OCI-LY7 (cell line): ENCODE data around the gene NRP1. TPM values are rescaled to one million over a fixed set of nuclear protein-coding genes. Genes with fewer than 3 reads are reported as not detected.

Source experiments
- BruUV-seq: library from RNA; stranded (reverse); fragments of 400-500 nt; replicated peaks from 2 replicates; lab custom pipeline; 2021; lab: Mats Ljungman, UMichigan
- CTCF ChIA-PET: fragments of 300-600 bp; sonication (Branson Sonifier 250); formaldehyde crosslinking; loops from one replicate; lab custom pipeline; 2022; ENCODE audit warnings: antibody characterized with exemption; ENCODE audit not compliant: unreplicated experiment; lab: Charles Lee
- POLR2A ChIA-PET: fragments of 300-600 bp; sonication (Branson Sonifier 250); formaldehyde crosslinking; loops from one replicate; lab custom pipeline; 2022; ENCODE audit warnings: antibody characterized with exemption; lab: Charles Lee
- DNase-seq: peaks from one replicate; pipeline ENCODE4 v3.0.0-alpha.2; 2015; ENCODE audit warnings: low spot score
- H2AFZ ChIP-seq: fragments of 200-600 bp; sonication (generic), shearing (Covaris generic); 2 replicates; pipeline ENCODE4 v1.6.1; 2014; ENCODE audit warnings: mild to moderate bottlenecking, antibody characterized with exemption, low read length, moderate library complexity
- H3K27ac ChIP-seq: fragments of 200-600 bp; sonication (generic); 2 replicates; pipeline ENCODE4 v1.5.1; 2014; ENCODE audit warnings: mixed run types, low read depth, mild to moderate bottlenecking, moderate library complexity, low read length, inconsistent platforms; ENCODE audit not compliant: poor library complexity, severe bottlenecking
- H3K36me3 ChIP-seq: fragments of 200-600 bp; sonication (generic); 2 replicates; pipeline ENCODE4 v1.6.1; 2014; ENCODE audit warnings: mild to moderate bottlenecking, antibody characterized with exemption, low read length, moderate library complexity, mixed read lengths; ENCODE audit not compliant: insufficient read depth
- H3K4me1 ChIP-seq: fragments of 200-600 bp; sonication (generic); 2 replicates; pipeline ENCODE4 v1.5.1; 2014; ENCODE audit warnings: mild to moderate bottlenecking, low read length; ENCODE audit not compliant: insufficient read depth, poor library complexity, severe bottlenecking
- H3K4me2 ChIP-seq: fragments of 200-600 bp; sonication (generic); 2 replicates; pipeline ENCODE4 v1.6.1; 2014; ENCODE audit warnings: mild to moderate bottlenecking, low read length
- H3K4me3 ChIP-seq: fragments of 200-600 bp; sonication (generic); 2 replicates; pipeline ENCODE4 v1.5.1; 2014; ENCODE audit warnings: mild to moderate bottlenecking, low read depth, low read length; ENCODE audit not compliant: poor library complexity, severe bottlenecking
- H3K79me2 ChIP-seq: fragments of 200-600 bp; sonication (generic); 2 replicates; pipeline ENCODE4 v1.6.1; 2016; ENCODE audit warnings: low read depth, mild to moderate bottlenecking, low read length, moderate library complexity, mixed read lengths; ENCODE audit not compliant: insufficient read depth
- H3K9me2 ChIP-seq: fragments of 200-600 bp; sonication (generic); 2 replicates; pipeline ENCODE4 v1.6.1; 2016; ENCODE audit warnings: mild to moderate bottlenecking, low read length, mixed read lengths; ENCODE audit not compliant: insufficient read depth
- H3K9me3 ChIP-seq: fragments of 200-600 bp; sonication (generic); 2 replicates; pipeline ENCODE4 v1.6.1; 2014; ENCODE audit warnings: mild to moderate bottlenecking, mixed run types, low read length, mixed read lengths
- H4K20me1 ChIP-seq: fragments of 200-600 bp; sonication (generic); 2 replicates; pipeline ENCODE4 v1.6.1; 2014; ENCODE audit warnings: mild to moderate bottlenecking, antibody characterized with exemption, low read length, moderate library complexity, mixed read lengths; ENCODE audit not compliant: insufficient read depth
- EZH2phosphoT487 ChIP-seq: fragments of 200-600 bp; sonication (generic); IDR thresholded peaks from 2 replicates; pipeline ENCODE4 v1.6.1; 2018; ENCODE audit warnings: low read depth, borderline replicate concordance, mild to moderate bottlenecking, mixed run types, antibody characterized with exemption, low read length, moderate library complexity, mixed read lengths
- intact Hi-C: fragments of 100-400 bp; cut with micrococcal nuclease; formaldehyde crosslinking; loops from one replicate; pipeline ENCODE4 v1.10.0; 2022; ENCODE audit not compliant: unreplicated experiment
- total RNA-seq, 2 experiments: library from RNA; depleted of rRNA in 1 of 2; stranded (reverse); fragments of >200 nt in 1 of 2; shearing (Covaris generic) in 1 of 2; gene quantifications; 2 replicates each; pipeline ENCODE4 v1.2.3, GENCODE V29; 2014 to 2022
- TF ChIP-seq, protein P1 (sequence below): fragments of 200-600 bp; sonication (generic); conservative IDR thresholded peaks from 2 replicates; pipeline ENCODE4 v1.5.1; 2014; ENCODE audit warnings: mild to moderate bottlenecking, antibody characterized with exemption, low read length, moderate library complexity, mixed read lengths

The NRP1 gene
- total RNA-seq, 2 experiments from 2014 or later = not detected

DNA sequence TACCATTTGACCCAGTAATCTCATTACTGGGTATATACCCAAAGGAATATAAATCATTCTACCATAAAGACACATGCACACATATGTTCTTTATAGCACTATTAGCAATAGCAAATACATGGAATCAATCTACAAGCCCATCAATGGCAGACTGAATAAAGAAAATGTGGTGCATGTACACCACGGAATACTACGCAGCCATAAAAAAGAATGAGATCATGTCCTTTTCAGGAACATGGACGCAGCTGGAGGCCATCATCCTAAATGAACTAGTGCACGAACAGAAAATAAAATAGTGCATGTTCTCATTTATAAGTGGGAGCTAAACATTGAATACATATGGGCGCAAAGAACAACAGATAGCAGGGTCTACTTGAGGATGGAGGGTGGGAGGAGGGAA, 26.6 kb downstream of the NRP1 start:
- BruUV-seq = no TSS peak
- no peak overlapping the region for H2AFZ ChIP-seq
- H3K9me3 ChIP-seq = no peaks in the 10 kb centered on the region
- no peak overlapping the region for H3K4me3 ChIP-seq
- H4K20me1 ChIP-seq = no peaks in the 10 kb centered on the region
- POLR2A ChIA-PET = no interaction called here
- intact Hi-C loops = no loop called here
- TF ChIP-seq, protein P1, sequence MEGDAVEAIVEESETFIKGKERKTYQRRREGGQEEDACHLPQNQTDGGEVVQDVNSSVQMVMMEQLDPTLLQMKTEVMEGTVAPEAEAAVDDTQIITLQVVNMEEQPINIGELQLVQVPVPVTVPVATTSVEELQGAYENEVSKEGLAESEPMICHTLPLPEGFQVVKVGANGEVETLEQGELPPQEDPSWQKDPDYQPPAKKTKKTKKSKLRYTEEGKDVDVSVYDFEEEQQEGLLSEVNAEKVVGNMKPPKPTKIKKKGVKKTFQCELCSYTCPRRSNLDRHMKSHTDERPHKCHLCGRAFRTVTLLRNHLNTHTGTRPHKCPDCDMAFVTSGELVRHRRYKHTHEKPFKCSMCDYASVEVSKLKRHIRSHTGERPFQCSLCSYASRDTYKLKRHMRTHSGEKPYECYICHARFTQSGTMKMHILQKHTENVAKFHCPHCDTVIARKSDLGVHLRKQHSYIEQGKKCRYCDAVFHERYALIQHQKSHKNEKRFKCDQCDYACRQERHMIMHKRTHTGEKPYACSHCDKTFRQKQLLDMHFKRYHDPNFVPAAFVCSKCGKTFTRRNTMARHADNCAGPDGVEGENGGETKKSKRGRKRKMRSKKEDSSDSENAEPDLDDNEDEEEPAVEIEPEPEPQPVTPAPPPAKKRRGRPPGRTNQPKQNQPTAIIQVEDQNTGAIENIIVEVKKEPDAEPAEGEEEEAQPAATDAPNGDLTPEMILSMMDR = no peak
- no peak for TF ChIP-seq EZH2phosphoT487
- H3K27ac ChIP-seq = no peak overlapping the region
- H3K79me2 ChIP-seq = no peaks in the 10 kb centered on the region
- H3K36me3 ChIP-seq = no peaks in the 10 kb centered on the region
- no peak for DNase-seq
- no peaks in the 10 kb centered on the region for H3K9me2 ChIP-seq
- H3K4me1 ChIP-seq = no peaks in the 10 kb centered on the region
- CTCF ChIA-PET = no interaction called here
- H3K4me2 ChIP-seq = no peak overlapping the region

DNA sequence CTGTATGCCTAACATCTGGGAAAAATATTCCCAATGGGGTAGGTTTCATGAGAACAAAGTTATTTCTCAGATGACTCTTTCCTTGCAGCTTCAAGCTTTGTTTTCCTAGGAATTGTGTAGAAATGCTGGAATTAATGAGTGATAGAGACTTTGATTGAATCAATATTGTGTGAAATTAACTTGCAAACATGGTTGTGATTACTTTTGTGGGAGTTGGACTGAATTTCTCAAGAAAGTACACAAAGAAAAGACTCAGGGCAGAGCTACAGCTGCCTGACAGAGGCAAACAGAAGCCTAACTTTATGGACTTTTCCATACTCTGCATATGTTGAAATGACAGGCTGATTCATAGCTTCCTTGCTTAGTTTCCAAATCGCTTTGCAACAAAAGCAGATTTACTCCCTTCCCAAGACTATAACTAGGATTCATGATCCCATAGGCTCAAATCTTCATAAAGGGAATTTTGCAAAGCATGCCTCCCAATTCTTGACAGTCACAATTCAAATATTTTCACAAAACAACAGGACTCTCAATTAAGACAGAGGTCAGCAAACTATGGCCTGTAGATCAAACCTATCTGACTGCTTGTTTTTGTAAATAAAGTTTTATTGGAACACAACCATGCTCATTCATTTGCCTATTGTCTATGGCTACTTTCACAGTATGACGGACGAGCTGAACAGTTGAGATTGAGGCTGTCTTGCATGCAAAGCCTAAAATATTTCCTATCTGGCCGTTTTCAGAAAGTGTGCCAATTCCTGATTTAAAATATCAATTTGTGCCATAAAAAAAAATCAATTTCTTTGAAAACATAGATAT, 27.6 kb downstream of the NRP1 start:
- intact Hi-C loops = no loop called here
- no peaks in the 10 kb centered on the region for H3K36me3 ChIP-seq
- ChIA-PET CTCF (no interaction called here), POLR2A (interaction anchor here (1.3 kb wide), 1 partner anchor 17 kb away, joined by 3 read pairs; no protein-coding TSS in a partner anchor)
- H3K27ac ChIP-seq = no peak overlapping the region
- no peaks in the 10 kb centered on the region for H3K9me3 ChIP-seq
- no peak overlapping the region for H3K4me2 ChIP-seq
- no peak for DNase-seq
- H2AFZ ChIP-seq = no peak overlapping the region
- TF ChIP-seq EZH2phosphoT487 = no peak
- H4K20me1 ChIP-seq = no peaks in the 10 kb centered on the region
- H3K9me2 ChIP-seq = no peaks in the 10 kb centered on the region
- no peaks in the 10 kb centered on the region for H3K79me2 ChIP-seq
- no peaks in the 10 kb centered on the region for H3K4me1 ChIP-seq
- H3K4me3 ChIP-seq = no peak overlapping the region
- no TSS peak for BruUV-seq

DNA sequence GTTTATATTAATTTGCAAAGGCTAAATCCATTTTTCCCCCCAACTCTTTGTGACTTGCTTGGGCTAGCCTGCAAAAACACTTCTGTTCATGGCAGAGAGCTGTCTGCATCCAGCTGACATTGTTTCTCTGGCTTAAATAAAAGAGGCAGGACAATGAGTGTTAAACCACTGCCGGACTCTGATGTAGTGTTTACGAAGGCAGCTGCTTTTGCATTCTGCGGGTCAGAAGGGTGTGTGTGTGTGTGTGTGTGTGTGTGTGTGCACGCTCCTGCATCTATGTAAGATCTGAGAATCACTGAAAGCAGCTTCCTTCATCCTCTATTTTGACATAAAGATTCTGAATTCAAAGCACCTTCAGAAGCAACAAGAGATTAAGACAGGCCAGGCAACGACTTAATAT, 28.3 kb downstream of the NRP1 start:
- intact Hi-C loops = no loop called here
- no peaks in the 10 kb centered on the region for H3K9me2 ChIP-seq
- H3K4me2 ChIP-seq = no peak overlapping the region
- H3K27ac ChIP-seq = no peak overlapping the region
- no peak for DNase-seq
- no peaks in the 10 kb centered on the region for H3K4me1 ChIP-seq
- no peaks in the 10 kb centered on the region for H4K20me1 ChIP-seq
- no peak overlapping the region for H2AFZ ChIP-seq
- H3K4me3 ChIP-seq = no peak overlapping the region
- no peaks in the 10 kb centered on the region for H3K79me2 ChIP-seq
- ChIA-PET POLR2A (interaction anchor here (1.3 kb wide), 1 partner anchor 16 kb away, joined by 3 read pairs; no protein-coding TSS in a partner anchor), CTCF (no interaction called here)
- no TSS peak for BruUV-seq
- H3K9me3 ChIP-seq = no peaks in the 10 kb centered on the region
- no peak for TF ChIP-seq EZH2phosphoT487
- TF ChIP-seq, protein P1 = no peak
- H3K36me3 ChIP-seq = no peaks in the 10 kb centered on the region
